Measurements from ENCODE around the gene APOBEC2.

The APOBEC2 gene

GRCh38 chr6:41088451-41088850 is 35.4 kb downstream of the APOBEC2 start:
- no peak for DNase-seq (ENCODE audit: low spot score)

- no peak for DNase-seq (ENCODE audit: low spot score)
Observed at GRCh38 chr6:41090841-41091761, 38.1 kb downstream of the APOBEC2 start.

- DNase-seq (ENCODE audit: low spot score), result no peak
Observed at GRCh38 chr6:41092421-41093140, 39.6 kb downstream of the APOBEC2 start.

- no peak for DNase-seq (ENCODE audit: low spot score)
Observed at GRCh38 chr6:41093729-41094128, 40.7 kb downstream of the APOBEC2 start.

GRCh38 chr6:41097467-41098090 is 44.6 kb downstream of the APOBEC2 start:
- DNase-seq (ENCODE audit: low spot score), result no peak

GRCh38 chr6:41098366-41098765 is 45.4 kb downstream of the APOBEC2 start:
- DNase-seq (ENCODE audit: low spot score), result no peak

GRCh38 chr6:41100871-41101287 is 47.9 kb downstream of the APOBEC2 start:
- DNase-seq (ENCODE audit: low spot score), result no peak

- DNase-seq (ENCODE audit: low spot score), result no peak
Observed at GRCh38 chr6:41103847-41104246, 50.8 kb downstream of the APOBEC2 start.

GRCh38 chr6:41111017-41111416 is 58.0 kb downstream of the APOBEC2 start:
- no peak for DNase-seq (ENCODE audit: low spot score)

Data from germinal center (tissue), 1 donor.